Heart left ventricle (tissue), 16 donors: Measurements from ENCODE around the gene ZNF597. TPM values are rescaled to one million over a fixed set of nuclear protein-coding genes. Genes with fewer than 3 reads are reported as not detected.
"Not testable (repeated sequence)": the region's sequence is repeated elsewhere in the genome, so short reads cannot be mapped to it uniquely, and the experiment has no call there.

ENCODE experiments used
- ATAC-seq, 4 donors: fragments of 200-7000 bp; cut with Tn5 transposase; one replicate each; pipeline ENCODE4 v1.9.1; 2020 to 2022; ENCODE audit warnings: moderate library complexity in 4 of 4, mild to moderate bottlenecking in 3 of 4, moderate number of reproducible peaks in 1 of 4
- DNase-seq, 5 donors: peaks; one replicate each; pipeline ENCODE4 v3.0.0-alpha.2; 2020
- H3K27ac ChIP-seq, 12 donors: fragments of 200-600 bp; sonication (generic) in 4 of 12; one replicate each; pipeline versions ENCODE4 v1.5.0 to v1.8.0; 2016 to 2022; ENCODE audit warnings: mild to moderate bottlenecking in 2 of 12
- H3K27me3 ChIP-seq, 9 donors: fragments of 200-600 bp; sonication (generic) in 2 of 9; one replicate each; pipeline versions ENCODE4 v1.5.1 to v1.8.0; 2016 to 2022; ENCODE audit warnings: mild to moderate bottlenecking in 3 of 9
- H3K36me3 ChIP-seq, 9 donors: fragments of 200-600 bp; sonication (generic) in 2 of 9; one replicate each; pipeline versions ENCODE4 v1.5.0 to v1.8.0; 2018 to 2022; ENCODE audit warnings: mild to moderate bottlenecking in 2 of 9
- H3K4me1 ChIP-seq, 12 donors: fragments of 200-600 bp; sonication (generic) in 4 of 12; one replicate each; pipeline versions ENCODE4 v1.5.0 to v1.8.0; 2016 to 2022; ENCODE audit warnings: mild to moderate bottlenecking in 3 of 12
- H3K4me3 ChIP-seq, 12 donors: fragments of 200-600 bp; sonication (generic) in 4 of 12; one replicate each; pipeline versions ENCODE4 v1.5.0 to v1.8.0; 2017 to 2022; ENCODE audit warnings: mild to moderate bottlenecking in 9 of 12, moderate library complexity in 4 of 12
- H3K9me3 ChIP-seq, 12 donors: fragments of 200-600 bp; sonication (generic) in 4 of 12; one replicate each; pipeline versions ENCODE4 v1.5.0 to v1.8.0; 2016 to 2022; ENCODE audit warnings: mild to moderate bottlenecking in 1 of 12
- CTCF ChIP-seq, 12 donors: fragments of 200-600 bp; sonication (generic) in 4 of 12; IDR thresholded peaks; one replicate each; pipeline versions ENCODE4 v1.5.0 to v1.8.0; 2018 to 2022; ENCODE audit warnings: antibody characterized with exemption in 12 of 12, mild to moderate bottlenecking in 5 of 12
- POLR2A ChIP-seq, 2 donors: fragments of 450-650 bp; IDR thresholded peaks; one replicate each; pipeline ENCODE4 v1.6.1; 2017; ENCODE audit warnings: antibody characterized with exemption in 2 of 2, mild to moderate bottlenecking in 2 of 2, moderate library complexity in 2 of 2
- WGBS, 4 donors: extraction: QIAGEN DNeasy Blood & Tissue Kit in 2 of 4; methylation state at CpG; one replicate each; pipeline versions ENCODE4 v1.1.5 to v1.1.7; 2013 to 2018; 5-methylcytosine and 5-hydroxymethylcytosine counted together
- intact Hi-C, 10 donors: fragments of 100-400 bp; cut with DNase I; formaldehyde crosslinking; loops; one replicate each; pipeline versions ENCODE4 v1.11.1 to v1.14.2; 2022
- polyA plus RNA-seq, 2 donors: library from polyadenylated mRNA; stranded (reverse); fragments of 200-250 nt; gene quantifications; one replicate each; pipeline ENCODE4 v1.2.3, GENCODE V29; 2013
- total RNA-seq, 9 donors: library from RNA; depleted of rRNA in 2 of 9; stranded (reverse); fragments of >200 nt in 2 of 9; fragmentation: NEBNext Ultra II Directional in 3 of 9; extraction: Animal tissue kit (Norgen Biotek cat#: 25700) in 3 of 9; gene quantifications; one replicate each; pipeline versions ENCODE4 v1.1.0 to v1.2.4, GENCODE V29; 2016 to 2023
- donor health status: ischemic (EF 13 %, LVEDD 7.1; RV severe dilation, severe dysfunction).
- donor health status: healthy with polysubstance abuse.
- donor health status: DM: no; HTN: yes; CAD: no.
- donor health status: DM: no; HTN: no; CAD: no.
- donor health status: ischemic (EF 25% LVEDD 6.9; RV normal size, moderate dysfunction).
- donor health status: ischemic (EF 25% LVEDD 5.7; RV mildly dilated, moderate dysfunction).
- donor health status: healthy.
- donor health status: DM: yes; HTN: yes; CAD: no.
- donor health status: ischemic (EF 35%, LVEDD 5.7; RV mildly dilated, moderate dysfunction).
- donor health status: nonischemic (EF 11% LVEDD 7.7; RV severe dilation, severe dysfunction).
- donor health status: DM: yes; HTN: yes; CAD: no.
- donor health status: PGD.
- donor health status: ischemic (EF 29% LVEDD 5.4; RV normal size, mild dysfunction).
- donor health status: nonischemic (EF 23%, LVEDD 6.1; RV moderate dilation, normal function).

ZNF597 gene
- total and polyA plus RNA-seq, 11 donors: 0.65 to 3.3 (median 1.6) TPM

GRCh38 chr16:3479654-3480216 lies 36.4 kb upstream of the ZNF597 start:
- DNase-seq (no peak), ATAC-seq (no peak)
- Histone ChIP-seq H3K36me3 (peaks cover 0 to 80% (median 57%) of the 10 kb centered on the region in 9 donors), H3K27ac (no peak overlapping the region), H3K4me3 (no peak overlapping the region), H3K4me1 (peaks cover 0 to 42% (median 8%) of the 10 kb centered on the region in 12 donors), H3K27me3 (no peaks in the 10 kb centered on the region), H3K9me3 (no peaks in the 10 kb centered on the region)
- no peak for TF ChIP-seq CTCF (IDR thresholded peaks at IDR 0.05)
- TF ChIP-seq POLR2A (IDR thresholded peaks at IDR 0.05): no peak
- intact Hi-C loops: no loop called here
- WGBS, 4 donors: 79 to 91% (median 82%) methylated on average over 12 of the region's 12 CpGs

GRCh38 chr16:3478242-3478925 lies 35.1 kb upstream of the ZNF597 start:
- TF ChIP-seq POLR2A (IDR thresholded peaks at IDR 0.05) (no peak), CTCF (IDR thresholded peaks at IDR 0.05) (no peak)
- Histone ChIP-seq H3K9me3 (no peaks in the 10 kb centered on the region), H3K27me3 (no peaks in the 10 kb centered on the region), H3K27ac (no peak overlapping the region), H3K4me1 (peaks cover 0 to 55% (median 14%) of the 10 kb centered on the region in 12 donors), H3K36me3 (peaks cover 0 to 73% (median 44%) of the 10 kb centered on the region in 9 donors), H3K4me3 (no peak overlapping the region)
- DNase-seq (no peak), ATAC-seq (no peak)
- intact Hi-C loops: no loop called here
- WGBS, 4 donors: 68 to 77% (median 69%) methylated on average over 11 of the region's 11 CpGs

- H3K27me3 ChIP-seq: no peaks in the 10 kb centered on the region
- WGBS, 4 donors: 48 to 61% (median 52%) methylated on average over 3 of the region's 3 CpGs
- ATAC-seq (peak; percentile 8 to 29 (median 16)), DNase-seq (no peak)
- H3K9me3 ChIP-seq: no peaks in the 10 kb centered on the region
- H3K4me3 ChIP-seq: no peak overlapping the region
- peaks cover 0 to 54% (median 14%) of the 10 kb centered on the region in 12 donors for H3K4me1 ChIP-seq
- H3K36me3 ChIP-seq: peaks cover 0 to 63% (median 25%) of the 10 kb centered on the region in 9 donors
- peak overlapping the region in 2 of 12 donors; percentile 1 to 30 for H3K27ac ChIP-seq
- TF ChIP-seq CTCF (IDR thresholded peaks at IDR 0.05) (no peak), POLR2A (IDR thresholded peaks at IDR 0.05) (no peak)
- intact Hi-C loops: no loop called here
Observed at GRCh38 chr16:3476409-3476808, 33.1 kb upstream of the ZNF597 start.

GRCh38 chr16:3475604-3476375 lies 32.5 kb upstream of the ZNF597 start:
- intact Hi-C loops: no loop called here
- no peaks in the 10 kb centered on the region for H3K9me3 ChIP-seq
- DNase-seq (no peak), ATAC-seq (peak in 3 of 4 donors; percentile 5 to 12 (median 8))
- no peak overlapping the region for H3K4me3 ChIP-seq
- TF ChIP-seq CTCF (IDR thresholded peaks at IDR 0.05) (no peak), POLR2A (IDR thresholded peaks at IDR 0.05) (no peak)
- WGBS, 4 donors: 76 to 85% (median 81%) methylated on average over 23 to 29 of the region's 29 CpGs
- peaks cover 0 to 54% (median 14%) of the 10 kb centered on the region in 12 donors for H3K4me1 ChIP-seq
- peaks cover 0 to 56% (median 19%) of the 10 kb centered on the region in 9 donors for H3K36me3 ChIP-seq
- H3K27ac ChIP-seq: peak overlapping the region in 2 of 12 donors; percentile 7 to 30
- H3K27me3 ChIP-seq: no peaks in the 10 kb centered on the region

GRCh38 chr16:3474870-3475269 lies 31.6 kb upstream of the ZNF597 start:
- peaks cover 0 to 63% (median 19%) of the 10 kb centered on the region in 12 donors for H3K4me1 ChIP-seq
- 93 to 98% (median 95%) methylated on average over 7 of the region's 7 CpGs for WGBS, 4 donors
- DNase-seq: not testable (repeated sequence)

More at GRCh38 chr16:3474870-3475269, 31.6 kb upstream of the ZNF597 start:
- H3K27me3 ChIP-seq, H3K9me3 ChIP-seq, H3K4me3 ChIP-seq, ATAC-seq, intact Hi-C loops: not testable (repeated sequence)
- Histone ChIP-seq H3K27ac (peak overlapping the region in 1 of 12 donors; percentile 7), H3K36me3 (peaks cover 0 to 56% (median 15%) of the 10 kb centered on the region in 9 donors)
